ENCODE measurements around the gene PNPLA6. TPM values are rescaled to one million over a fixed set of nuclear protein-coding genes. Genes with fewer than 3 reads are reported as not detected.

PNPLA6 gene
- total and polyA plus RNA-seq, 9 of the 15 experiments (the other 6 are each of a cell fraction or from before 2014, with no cell fraction given) = 0.07 to 30.2 (median 8.3) TPM

DNA sequence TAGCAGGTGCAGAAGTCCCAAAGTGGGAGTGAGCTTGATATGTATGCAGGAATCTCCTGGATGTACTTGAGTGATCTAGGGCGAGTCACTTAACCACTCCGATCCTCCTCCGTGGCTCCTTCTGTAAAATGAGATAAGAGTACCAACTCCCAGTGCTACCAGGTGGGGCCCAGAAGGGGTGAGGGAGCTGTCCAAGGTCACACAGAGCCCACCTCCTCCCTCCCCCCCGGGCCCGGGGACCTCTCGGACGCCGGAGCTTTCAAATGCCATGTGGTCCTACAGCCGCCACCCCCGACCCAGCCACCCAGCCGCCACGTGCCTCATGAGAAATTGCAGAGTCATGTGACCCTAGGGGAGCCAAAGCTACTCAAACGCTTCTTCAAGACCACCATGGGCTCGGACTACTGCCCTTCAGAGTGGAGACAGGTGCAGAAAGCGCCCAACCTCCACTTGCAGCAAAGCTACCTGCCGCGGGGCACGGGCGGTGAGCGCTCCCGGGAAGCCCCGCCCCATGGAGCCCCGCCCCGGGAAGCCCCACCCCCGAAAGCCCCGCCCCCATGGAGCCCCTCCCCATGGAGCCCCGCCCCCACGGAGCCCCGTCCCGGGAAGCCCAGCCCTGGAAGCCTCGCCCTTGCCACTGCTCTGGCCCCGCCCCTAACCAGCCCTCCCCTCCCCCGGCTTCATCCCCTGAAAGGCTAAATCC lies 29.7 kb upstream of the PNPLA6 start (continued):
- TF ChIP-seq MGA (IDR thresholded peaks at IDR 0.05) (peak; percentile 89), CREB1 (IDR thresholded peaks at IDR 0.05) (0 out of 2 replicates have a peak, but pooled peaks have one; percentile 19), CREB1 (CRISPR knock-in tag; IDR thresholded peaks at IDR 0.05) (no peak), EHMT2 (IDR thresholded peaks at IDR 0.05) (peak; percentile 36; the same call in 1 of the 2 replicates), KLF13 (tag; IDR thresholded peaks at IDR 0.05; ENCODE audit: borderline replicate concordance, low read depth) (peak; percentile 43; the same call in 1 of the 2 replicates), ZEB2 (IDR thresholded peaks at IDR 0.05) (no peak), CBFA2T3 (IDR thresholded peaks at IDR 0.05) (peak; percentile 78), ZNF311 (CRISPR knock-in tag; IDR thresholded peaks at IDR 0.05) (no peak), ZNF586 (CRISPR knock-in tag; conservative IDR thresholded peaks at IDR 0.05) (no peak), NFIX (CRISPR knock-in tag; IDR thresholded peaks at IDR 0.05; ENCODE audit: low read depth) (no peak), ZFP36 (IDR thresholded peaks at IDR 0.05; ENCODE audit: low read depth, low read length, partially characterized antibody) (peak; percentile 54), ZNF717 (CRISPR knock-in tag; IDR thresholded peaks at IDR 0.05) (no peak), ZNF695 (CRISPR knock-in tag; IDR thresholded peaks at IDR 0.05) (no peak), ADNP (tag; IDR thresholded peaks at IDR 0.05) (no peak)
- TF ChIP-seq, protein P1, sequence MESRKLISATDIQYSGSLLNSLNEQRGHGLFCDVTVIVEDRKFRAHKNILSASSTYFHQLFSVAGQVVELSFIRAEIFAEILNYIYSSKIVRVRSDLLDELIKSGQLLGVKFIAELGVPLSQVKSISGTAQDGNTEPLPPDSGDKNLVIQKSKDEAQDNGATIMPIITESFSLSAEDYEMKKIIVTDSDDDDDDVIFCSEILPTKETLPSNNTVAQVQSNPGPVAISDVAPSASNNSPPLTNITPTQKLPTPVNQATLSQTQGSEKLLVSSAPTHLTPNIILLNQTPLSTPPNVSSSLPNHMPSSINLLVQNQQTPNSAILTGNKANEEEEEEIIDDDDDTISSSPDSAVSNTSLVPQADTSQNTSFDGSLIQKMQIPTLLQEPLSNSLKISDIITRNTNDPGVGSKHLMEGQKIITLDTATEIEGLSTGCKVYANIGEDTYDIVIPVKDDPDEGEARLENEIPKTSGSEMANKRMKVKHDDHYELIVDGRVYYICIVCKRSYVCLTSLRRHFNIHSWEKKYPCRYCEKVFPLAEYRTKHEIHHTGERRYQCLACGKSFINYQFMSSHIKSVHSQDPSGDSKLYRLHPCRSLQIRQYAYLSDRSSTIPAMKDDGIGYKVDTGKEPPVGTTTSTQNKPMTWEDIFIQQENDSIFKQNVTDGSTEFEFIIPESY (CRISPR knock-in tag; IDR thresholded peaks at IDR 0.05) = peak; percentile 24; the same call in 1 of the 2 replicates
